Measurements from ENCODE around the gene SLC6A16.

DNA sequence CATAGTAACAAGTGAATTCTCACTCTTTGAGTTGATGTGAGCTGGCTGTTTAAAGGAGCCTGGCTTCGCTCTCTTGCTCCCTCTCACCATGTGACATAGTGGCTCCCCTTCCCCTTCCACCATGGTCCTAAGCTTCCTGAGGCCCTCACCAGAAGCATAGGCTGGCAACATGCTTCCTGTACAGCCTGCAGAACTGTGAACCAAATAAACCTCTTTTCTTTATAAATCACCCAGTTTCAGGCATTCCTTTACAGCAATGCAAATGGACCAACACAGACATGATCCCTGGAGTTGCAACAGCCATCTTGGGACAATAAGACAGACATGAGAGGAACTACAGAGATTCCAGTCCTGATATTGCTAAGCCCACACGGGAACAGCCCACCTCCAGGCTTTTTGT lies 24.6 kb upstream of the SLC6A16 start:
- TF ChIP-seq EZH2 (IDR thresholded peaks at IDR 0.05; ENCODE audit: borderline replicate concordance, low read length) (no peak), CTCF (conservative IDR thresholded peaks at IDR 0.05 in 1 of 2, IDR thresholded peaks at IDR 0.05 in 1 of 2; ENCODE audit: extremely low read depth in 1 of 2, insufficient read depth in 1 of 2, low read depth in 1 of 2, low read length in 2 of 2) (no peak)

All from mammary epithelial cell (primary cell).